Stimulated activated CD4-positive, alpha-beta T cell treated with anti-CD3 and anti-CD28 coated beads, Interleukin-2, amount 100 ng/mL, for 24 hours (primary cell): ENCODE measurements around the gene SHD.
A peak's percentile ranks its signal among the peaks of the same experiment; 100 is the strongest.
"Not testable (repeated sequence)": the region's sequence is repeated elsewhere in the genome, so short reads cannot be mapped to it uniquely, and the experiment has no call there.

ENCODE experiments used
- DNase-seq, 2 donors: peaks; one replicate each; pipeline ENCODE4 v3.0.0-alpha.2; 2020

SHD gene

DNA sequence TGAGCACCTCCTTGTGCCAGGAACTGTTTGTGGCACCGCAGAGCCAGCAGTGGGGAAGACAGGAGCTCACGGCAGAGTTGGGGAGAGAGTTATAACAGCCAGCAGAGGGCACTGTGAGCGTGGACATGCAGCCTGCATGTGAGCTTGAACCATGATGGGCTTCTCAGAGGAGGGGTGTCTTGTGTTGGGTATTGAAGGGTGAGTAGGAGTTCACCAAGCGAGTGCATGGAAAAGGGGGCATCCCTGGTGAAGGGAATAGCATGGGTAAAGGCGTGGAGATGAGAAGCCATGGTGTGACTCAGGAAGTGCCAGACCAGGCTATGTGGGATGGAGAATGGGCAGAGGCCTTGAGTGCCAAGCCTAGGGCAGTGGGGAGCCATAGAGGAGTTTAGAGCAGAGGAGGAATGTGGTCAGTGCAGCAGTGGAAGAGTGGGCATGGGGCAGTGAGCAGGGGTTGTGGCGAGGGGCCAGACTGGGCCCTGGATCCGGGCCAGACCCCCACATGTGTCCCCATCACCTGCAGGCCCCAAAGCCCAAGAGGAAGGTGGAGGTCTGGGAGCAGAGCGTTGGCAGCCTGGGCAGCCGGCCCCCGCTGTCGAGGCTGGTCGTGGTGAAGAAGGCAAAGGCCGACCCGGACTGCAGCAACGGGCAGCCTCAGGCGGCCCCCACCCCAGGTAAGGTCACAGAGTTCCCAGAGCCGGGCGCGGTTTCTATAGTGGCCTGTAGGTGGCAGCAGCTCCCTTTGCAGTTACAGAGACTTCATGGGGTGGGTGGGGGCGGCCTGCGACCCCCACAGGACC, 11.8 kb upstream of the SHD start:
- DNase-seq = peak; percentile 74

DNA sequence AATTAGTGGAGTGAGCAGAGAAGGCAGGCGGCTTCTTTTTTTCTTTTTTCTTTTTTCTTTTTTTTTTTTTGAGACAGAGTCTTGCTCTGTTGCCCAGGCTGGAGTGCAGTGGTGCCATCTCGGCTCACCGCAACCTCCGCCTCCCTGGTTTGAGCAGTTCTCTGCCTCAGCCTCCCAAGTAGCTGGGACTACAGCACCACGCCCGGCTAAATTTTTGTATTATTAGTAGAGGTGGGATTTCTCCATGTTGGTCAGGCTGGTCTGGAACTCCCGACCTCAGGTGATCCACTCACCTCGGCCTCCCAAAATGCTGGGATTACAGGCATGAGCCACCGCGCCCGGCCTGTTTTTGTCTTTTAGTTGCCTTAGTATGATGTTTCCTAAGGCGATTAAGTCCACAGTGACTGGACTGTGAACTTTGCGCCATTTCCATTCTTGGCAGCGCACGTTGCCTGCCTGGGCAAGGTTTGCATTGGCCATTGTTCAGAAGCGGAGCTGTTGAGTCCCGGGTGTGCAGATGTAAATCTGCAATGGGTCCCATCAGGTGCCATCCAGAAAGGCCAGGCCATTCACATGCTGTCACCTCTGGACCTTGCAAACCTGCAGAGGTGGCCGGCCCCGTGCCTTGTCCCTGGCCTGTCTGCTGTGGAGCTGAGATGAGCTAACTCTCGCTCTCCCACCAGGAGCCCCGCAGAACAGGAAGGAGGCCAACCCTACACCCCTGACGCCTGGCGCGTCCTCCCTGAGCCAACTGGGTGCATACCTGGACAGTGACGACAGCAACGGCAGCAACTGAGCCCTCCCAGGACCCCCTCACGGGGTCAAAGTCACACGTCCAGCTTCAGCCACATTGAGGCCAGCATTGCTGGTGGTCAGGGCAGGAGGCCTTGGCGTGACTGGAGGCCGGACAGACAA, 10.9 kb upstream of the SHD start:
- no peak for DNase-seq

DNA sequence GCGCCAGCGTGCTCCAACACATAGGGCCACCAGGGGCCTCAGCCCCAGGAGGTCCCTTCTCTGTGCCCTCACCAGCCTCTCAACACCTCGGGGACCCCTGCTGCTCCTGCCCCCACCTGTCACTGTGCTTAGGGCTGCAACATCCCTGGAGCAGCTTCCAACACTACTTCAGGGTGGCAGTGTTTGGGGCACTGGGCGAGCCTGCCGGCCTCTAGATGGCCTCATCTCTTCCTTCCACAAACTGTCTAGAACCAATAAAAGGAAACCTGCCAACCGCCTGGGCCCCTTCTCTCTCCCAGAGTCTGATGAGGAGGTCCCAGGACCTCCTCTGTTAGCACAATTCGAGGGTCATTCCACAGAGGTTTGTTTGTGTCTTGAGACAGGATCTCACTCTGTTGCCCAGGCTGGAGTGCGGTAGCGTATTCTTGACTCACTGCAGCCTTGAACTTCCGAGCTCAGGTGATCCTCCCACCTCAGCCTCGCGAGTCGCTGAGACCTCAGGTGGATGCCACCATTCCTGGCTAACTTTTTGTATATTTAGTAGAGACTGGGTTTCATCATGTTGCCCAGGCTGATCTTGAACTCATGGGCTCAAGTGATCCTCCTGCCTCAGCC, 10.1 kb upstream of the SHD start:
- no peak for DNase-seq

DNA sequence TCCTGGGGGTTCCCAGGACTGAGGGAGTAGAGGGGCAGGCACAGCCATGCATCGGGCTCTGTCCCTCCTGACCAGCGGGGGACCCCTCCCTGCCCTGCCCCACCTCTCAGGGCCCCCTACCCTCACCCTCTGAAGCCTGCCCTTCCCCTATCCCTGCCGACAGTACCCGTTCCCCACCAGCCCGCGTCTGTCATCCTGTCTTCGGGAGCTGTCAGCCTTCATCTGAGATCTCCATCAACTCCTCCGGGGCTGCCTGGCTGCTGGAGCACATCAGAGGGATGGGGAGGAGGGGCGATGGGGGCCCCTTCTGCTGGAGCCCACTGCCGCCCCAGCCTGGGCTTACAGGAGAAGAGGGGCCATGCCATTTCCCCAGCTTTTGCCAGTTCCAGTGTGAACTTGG, 6.2 kb upstream of the SHD start:
- DNase-seq = no peak

DNA sequence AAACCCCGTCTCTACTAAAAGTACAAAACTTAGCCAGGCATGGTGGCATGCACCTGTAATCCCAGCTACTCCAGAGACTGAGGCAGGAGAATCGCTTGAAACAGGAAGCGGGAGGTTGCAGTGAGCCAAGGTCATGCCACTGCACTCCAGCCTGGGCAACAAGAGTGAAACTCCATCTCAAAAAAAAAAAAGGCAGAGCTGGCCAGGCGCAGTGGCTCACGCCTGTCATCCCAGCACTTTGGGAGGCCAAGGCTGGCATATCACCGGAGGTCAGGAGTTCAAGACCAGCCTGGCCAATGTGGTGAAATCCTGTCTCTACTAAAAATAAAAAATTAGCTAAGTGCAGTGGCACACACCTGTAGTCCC, 4.8 kb upstream of the SHD start:
- DNase-seq = not testable (repeated sequence)

DNA sequence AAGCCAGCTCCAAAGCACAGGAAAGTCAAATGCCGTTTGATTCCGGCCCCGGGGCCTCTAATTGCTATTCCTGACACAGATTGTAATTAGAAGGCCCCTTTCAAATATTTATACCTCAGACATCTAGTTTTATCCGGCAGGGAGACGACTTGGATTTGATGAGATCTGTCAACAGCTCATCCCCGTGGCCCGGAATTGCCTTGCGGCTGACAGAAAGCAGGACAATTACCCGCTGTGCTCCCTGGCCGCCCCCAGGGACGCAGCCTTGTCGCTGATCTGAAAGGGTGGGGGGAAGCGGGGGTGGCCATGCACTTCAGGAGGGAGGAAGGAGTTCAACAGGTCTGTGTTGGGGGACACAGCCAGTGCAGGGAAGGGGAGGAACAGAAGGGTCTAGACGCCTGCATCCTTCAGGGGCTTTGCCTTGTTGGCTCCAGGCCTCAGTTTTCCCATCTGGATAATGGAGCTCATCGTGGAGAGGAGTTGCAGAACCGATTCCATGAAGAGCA, 1.8 kb upstream of the SHD start:
- no peak for DNase-seq

DNA sequence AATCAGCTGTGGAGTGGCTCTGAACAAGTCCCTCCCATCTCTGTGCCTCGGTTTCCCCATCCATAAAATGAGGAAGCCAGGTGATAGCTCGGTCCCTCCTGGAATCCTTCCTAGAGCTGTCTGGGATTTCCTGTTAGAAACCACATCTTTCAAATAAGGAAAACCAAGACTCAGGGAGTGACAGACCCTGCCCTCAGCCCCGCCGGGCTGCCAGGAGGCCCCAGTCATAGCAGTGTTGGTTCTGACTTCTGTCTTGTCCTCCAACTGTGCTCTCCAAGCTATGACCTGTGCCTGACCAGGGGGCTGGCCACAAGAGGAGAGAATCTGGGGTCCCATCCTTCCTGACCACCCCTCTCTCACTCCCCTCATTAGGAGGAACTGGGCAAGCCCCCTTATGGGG, 1.1 kb upstream of the SHD start:
- no peak for DNase-seq

DNA sequence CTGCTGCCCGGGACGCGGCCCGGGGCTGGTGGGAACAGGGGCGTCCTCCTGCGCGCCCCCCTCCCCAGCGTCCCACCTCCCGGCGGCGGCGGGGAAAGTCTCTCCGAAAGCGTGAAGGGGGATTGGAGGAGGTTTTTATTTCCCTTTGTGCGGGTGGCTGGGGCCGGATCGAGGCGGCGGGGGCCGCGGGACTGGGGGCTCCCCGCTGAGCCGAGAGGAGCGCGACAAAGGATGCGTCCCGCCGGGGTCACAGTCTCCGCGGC, 132 bp downstream of the SHD start:
- no peak for DNase-seq

DNA sequence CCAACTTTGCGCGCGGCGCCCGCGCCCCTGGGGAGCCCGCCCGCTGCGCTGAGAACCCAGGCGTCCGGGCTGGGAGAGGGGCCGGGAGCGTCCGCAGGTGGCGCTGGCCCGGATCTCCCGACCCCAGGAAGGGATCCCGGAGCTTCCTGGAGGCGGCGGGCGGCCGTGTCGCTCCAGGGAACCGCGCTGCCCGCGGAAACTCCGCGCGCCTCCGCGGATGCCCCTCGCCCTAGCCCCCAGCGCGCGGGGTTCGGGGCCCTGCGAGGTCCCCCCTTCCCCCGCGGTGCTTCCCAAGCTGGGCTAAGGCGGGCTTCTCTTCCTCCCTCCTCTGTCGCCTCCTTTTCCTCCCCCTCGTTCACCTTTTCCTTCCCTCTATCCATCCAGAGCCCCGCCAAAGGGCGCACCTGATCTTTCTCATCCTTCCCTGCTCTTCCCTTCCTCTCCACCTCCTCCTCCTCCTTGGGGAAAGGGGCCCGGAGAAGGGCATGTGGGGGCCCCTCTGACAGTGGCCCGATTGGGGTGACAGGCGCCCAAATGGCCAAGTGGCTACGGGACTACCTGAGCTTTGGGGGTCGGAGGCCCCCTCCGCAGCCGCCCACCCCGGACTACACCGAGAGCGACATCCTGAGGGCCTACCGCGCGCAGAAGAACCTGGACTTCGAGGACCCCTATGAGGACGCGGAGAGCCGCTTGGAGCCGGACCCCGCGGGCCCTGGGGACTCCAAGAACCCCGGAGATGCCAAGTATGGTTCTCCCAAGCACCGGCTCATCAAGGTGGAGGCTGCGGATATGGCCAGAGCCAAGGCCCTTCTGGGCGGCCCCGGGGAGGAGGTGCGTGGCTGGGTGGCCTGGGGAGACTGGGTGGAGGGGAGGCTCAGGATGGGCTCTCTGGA, 710 bp downstream of the SHD start:
- DNase-seq = no peak

DNA sequence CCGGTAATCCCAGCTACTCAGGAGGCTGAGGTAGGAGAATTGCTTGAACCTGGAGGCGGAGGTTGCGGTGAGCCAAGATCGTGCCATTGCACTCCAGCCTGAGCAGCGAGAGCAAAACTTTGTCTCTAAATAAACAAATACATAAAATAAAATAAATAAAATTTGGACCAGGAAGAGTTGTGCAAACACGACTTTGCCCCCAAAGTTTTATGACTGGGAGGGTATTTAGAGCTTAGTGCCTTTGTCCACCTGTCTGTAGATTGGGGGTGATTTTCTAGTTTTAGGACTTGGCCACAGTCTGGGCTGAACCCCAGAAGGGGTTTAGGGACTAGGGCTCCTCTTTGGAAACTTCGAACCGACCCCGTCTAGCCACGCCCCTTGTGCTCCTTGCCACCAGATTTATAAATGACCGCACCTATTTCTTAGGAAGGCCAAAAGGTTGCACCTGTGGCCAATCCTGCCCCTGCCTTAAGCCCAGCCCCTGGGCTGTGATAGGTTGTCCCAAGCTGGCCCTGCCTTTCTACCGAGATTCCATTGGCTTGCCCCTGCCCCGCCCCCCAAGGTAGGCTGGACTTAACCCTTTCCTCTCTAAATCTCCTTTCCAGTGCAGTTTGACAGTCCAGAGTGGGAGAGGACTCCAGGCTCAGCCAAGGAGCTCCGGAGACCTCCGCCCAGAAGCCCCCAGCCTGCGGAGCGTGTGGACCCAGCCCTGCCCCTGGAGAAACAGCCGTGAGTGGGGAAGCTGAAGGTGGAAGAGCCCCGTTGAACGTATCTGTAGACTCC, 5.3 kb downstream of the SHD start:
- peak in 1 of 2 donors; percentile 23 for DNase-seq

DNA sequence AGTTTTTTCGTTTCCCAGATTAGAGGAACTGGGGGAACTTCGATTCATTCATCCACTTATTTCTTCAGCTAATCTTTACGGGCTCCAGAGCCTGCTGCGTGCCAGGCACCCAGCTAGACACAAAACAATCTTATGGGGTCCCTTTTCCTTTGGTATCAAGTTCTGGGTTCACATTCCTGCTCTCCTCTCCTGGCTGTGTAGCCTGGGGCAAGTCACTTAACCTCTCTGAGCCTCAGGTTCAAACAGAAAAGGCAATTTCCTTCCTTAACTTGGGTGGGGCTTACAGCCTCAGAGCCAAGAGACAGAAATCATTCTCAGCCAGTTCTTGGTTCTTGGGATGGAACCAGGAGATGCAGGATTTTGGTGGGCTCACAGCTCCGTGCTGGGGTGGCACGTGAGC, 5.9 kb downstream of the SHD start:
- DNase-seq = no peak

DNA sequence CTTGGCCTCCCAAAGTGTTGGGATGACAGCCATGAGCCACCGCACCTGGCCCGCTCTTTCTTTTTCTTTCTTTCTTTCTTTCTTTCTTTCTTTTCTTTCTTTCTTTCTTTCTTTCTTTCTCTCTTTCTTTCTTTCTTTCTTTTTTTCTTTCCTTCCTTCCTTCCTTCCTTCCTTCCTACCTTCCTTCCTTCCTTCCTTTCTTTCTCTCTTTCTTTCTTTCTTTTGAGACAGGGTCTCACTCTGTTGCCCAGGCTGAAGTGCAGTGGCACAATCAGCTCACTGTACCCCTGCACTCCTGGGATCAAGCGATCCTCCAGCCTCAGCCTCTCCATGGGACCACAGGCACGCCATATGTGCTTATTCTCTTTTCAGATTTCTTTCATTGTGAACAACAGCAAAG, 7.1 kb downstream of the SHD start:
- not testable (repeated sequence) for DNase-seq

DNA sequence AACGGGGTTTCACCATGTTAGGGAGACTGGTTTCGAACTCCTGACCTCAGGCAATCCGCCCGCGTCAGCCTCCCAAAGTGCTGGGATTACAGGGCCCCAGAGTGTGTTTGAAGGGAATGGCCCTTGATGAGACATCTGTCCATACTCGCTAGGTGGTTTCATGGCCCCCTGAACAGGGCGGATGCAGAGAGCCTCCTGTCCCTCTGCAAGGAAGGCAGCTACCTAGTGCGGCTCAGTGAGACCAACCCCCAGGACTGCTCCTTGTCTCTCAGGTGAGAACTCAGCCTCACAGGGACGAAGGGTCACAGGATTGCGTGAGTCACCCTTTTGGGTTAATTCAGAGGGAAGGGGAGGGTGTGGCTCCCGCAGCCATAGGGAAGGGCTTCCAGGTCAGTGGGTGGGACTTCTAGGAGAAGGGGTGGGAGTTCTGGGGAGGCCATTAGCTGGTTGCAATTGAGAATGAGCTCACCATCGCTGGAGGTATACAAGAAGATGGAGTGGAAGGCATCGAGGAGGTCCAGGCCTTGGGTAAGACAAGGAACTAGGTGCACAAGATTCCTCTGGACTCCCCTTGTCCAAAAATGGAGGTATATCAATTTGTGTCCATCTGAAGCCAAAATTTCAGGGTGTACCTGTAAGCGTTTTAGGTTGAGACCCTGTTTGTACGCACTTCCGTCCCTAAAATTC, 9.2 kb downstream of the SHD start:
- no peak for DNase-seq

DNA sequence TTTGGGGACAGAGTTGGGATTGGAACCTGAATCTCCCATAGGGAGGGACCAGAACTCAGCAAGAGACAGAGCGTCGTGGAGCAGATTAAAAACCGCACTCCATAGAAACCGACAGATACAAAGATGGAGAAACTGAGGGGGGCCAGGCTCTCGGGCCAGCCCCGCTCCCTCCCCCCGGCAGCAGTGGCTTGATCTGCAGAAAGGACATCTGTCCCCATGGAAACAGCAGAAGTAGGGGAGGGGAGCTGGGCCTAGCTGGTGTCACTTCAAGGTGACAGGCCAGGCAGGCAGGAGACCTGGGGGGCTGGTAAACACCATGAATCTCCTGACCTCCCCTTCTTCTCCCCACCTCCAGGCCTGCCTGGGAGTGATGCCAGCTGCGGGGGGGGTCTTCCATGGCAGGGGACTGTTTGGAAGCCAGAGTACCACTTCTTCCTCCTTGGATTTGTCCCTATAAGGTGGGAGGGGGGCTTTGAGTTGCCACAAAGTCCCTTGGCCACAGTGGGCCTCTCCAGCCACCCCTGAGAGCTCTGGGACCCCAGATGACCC, 12.2 kb downstream of the SHD start:
- DNase-seq = no peak

DNA sequence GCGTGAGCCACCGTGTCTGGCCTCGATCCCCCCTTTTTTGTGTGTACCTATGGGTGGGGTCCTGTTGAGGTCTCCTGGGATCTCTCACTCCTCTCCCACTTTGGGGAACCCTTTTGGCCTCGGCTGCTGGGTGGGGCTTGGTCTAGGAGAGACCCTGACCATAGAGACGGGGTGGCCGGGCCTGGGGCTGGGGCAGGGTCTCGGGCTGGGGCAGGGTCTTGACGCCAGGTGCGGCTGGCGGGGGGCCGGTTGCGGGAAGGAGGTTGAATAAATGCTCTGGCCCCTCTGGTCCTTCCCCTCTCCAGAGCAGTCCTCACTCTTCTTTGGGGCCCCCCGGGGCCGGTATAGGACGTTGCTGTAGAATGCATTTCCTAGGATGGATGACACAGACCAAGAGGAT, 13.4 kb downstream of the SHD start:
- no peak for DNase-seq

DNA sequence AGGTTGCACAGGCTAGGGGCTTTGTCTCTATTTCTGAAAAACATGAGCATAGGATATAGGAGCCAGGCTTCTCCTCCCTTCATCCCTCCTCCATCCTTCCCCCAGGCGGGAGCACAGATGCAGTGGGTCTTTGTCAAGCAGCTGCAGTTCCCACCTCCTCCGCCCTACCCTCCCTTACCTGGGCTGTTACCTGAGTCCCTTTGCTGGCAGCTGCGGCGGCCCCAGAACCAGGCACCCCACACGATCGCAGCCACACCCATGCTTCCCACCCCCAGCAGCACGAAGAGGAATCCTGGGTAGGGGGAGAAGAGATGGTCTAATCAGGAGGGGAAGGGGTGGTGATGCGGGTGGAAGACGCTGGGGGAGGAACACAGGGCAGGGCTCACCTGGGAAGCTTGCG, 15.3 kb downstream of the SHD start:
- no peak for DNase-seq

DNA sequence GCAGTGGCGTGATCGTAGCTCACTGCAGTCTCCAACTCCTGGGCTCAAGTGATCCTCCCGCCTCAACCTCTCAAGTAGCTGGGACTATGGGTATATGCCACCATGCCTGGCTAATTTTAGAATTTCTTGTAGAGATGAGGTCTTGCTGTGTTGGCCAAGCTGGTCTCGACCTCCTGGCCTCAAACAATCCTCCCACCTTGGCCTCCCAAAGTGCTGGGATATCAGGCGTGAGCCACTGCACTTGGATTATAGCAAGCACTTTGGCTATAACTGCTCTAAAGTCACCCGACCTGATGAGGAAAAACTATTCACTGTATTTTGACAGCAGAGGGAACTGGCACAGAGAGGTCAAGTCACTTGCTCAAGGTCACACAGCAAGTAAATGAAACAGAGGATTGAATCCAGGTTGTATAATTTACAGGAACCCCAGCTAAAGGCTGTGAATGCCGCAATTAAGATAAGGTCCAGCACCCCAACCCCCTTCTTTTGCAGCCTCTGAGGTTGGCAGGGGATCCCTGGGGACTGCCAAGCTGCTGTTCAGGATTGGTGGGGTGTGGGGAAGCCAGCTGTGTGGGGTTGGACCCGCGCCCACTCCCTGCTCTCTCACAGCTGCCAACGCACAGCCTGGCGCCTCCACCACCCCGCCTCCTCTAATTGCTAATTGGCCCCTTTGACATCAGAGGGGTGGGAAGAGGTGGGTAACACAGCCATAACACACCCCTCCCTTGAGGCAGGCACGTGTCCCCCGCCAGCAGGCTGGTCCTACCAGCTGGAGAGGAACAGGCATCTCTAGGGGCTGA, 17.1 kb downstream of the SHD start:
- no peak for DNase-seq

DNA sequence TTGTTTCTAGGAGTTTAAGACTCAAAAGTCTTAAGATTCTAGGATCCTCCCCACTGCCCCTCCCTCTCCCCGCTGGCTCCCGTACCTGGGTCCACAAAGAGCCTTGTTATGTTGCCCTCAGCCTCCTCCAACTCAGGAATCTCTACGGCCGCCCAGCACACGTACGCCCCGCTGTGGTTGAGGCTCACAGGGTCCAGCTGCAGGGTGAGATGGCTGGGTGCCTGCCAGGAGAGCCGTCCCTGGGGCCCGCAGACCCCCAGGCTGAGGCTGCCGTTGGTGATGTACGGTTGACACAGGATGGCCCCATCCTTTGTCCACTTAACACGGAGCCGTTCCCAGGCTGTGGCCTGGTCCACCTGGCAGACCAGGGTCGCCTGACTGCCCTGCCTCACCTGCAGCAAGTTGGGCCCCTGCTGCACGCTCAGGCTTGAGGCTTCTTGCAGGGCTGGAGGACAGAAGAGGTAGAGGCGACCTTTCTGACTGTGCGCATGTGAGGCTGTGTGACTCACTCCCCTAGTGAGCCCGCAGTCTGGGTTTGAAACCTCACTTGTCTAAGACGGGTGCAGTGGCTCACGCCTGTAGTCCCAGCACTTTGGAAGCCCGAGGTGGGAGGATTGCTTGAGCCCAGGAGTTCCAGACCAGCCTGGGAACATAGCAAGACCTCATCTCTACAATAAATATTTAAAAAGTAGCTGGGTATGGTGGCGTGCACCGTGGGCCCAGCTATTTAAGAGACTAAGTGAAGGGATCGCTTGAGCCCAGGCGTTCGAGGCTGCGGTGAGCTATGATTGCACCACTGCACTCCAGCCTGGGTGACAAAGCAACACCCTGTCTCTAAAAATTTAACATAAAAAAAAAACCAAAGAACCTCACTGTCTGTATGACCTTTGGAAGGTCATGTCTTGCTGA, 19.1 kb downstream of the SHD start:
- peak in 1 of 2 donors; percentile 35 for DNase-seq
